Activated gamma-delta T cell treated with anti-CD3 and anti-CD28 coated beads, Interleukin-2, amount 50 U/mL, for 16 hours (primary cell): ENCODE measurements around the gene CPNE7.
"Not testable (repeated sequence)": the region's sequence is repeated elsewhere in the genome, so short reads cannot be mapped to it uniquely, and the experiment has no call there.

Source experiments
- DNase-seq: peaks from one replicate; pipeline ENCODE4 v3.0.0-alpha.2; 2020; ENCODE audit warnings: low read depth

Gene CPNE7

DNA sequence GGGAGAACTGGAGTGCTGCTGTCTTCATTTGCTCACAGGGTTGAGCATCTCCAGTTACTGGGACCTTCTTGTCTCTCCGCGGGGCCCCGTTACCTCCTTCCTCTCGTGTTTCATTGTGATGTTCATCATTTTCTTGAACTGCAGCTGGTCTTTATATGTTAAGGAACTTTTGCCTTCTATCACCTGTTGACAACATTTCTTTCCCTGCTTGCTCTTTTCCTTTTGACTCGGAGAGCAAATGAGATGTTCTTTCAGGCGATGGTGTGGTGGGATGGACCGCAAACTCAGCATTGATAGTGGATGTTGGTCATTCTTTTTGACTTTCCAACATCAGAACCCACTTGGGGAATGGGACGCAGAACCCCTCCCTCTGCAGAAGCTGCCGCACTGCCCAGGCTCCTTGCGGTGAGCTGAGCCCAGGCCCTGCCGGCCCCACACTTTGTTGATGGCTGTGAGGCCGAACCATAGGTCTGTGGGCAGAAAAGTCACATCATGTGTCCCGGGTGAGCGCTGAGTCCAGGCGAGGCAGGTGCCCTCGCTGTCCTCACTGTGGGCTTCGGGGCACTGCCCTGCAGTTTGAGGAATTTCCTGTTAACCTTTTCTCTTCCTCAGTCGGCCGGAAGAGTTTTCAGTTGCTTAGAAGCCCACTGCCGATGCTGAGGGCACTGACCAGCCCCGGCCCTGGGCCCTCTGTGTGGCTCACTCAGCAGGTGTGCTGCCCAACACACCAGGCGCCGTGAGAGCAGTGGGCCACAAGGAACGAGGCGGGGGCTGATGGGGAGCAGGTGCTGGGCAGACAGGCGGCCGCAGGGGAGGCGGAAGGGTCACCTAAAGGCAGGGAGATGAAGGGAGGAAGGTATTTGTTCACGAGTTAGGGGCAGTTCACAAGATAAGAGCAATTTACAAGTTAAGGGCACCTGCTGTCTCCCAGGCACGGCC lies 7.6 kb upstream of the CPNE7 start:
- DNase-seq, result no peak

DNA sequence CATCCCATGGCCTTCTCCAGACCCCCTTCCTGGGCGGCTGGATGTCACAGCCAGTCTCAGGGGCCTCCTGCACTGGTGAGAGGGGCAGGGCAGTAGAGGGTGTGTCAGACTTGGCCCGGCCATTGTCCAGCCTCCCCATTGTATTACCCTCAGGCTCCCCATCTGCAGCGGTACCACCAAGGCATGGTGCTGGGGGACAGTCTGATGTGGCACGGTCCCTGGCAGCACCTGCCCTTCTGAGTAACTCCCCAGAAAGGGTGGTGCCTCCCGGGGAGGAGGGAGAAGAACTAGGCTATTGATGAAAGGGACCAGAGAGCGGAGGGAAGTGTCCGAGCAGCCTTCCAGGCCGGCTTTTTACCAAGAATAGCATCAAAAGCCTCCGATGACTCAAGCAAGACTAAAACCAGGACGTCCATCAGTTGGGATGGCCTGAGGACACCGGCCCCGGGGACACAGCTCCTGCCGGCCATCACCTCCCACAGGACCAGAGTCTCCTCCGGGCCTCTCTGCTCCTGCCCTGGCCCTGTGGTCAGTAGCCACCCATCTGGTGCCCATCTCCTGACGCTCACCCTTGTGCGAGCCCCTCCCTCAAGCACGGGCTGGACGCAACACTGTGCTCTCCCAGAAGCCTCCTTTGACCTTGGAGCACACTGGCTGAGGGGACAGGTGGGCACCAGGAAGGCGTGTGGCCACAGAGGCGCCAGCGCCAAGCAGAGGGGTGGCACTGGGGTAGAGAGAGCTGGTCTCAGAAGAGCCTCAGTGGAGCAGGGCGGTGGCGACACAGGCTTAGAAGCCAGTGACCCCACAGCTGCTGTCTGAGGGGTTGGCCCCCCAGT lies 5.8 kb upstream of the CPNE7 start:
- DNase-seq, result no peak

DNA sequence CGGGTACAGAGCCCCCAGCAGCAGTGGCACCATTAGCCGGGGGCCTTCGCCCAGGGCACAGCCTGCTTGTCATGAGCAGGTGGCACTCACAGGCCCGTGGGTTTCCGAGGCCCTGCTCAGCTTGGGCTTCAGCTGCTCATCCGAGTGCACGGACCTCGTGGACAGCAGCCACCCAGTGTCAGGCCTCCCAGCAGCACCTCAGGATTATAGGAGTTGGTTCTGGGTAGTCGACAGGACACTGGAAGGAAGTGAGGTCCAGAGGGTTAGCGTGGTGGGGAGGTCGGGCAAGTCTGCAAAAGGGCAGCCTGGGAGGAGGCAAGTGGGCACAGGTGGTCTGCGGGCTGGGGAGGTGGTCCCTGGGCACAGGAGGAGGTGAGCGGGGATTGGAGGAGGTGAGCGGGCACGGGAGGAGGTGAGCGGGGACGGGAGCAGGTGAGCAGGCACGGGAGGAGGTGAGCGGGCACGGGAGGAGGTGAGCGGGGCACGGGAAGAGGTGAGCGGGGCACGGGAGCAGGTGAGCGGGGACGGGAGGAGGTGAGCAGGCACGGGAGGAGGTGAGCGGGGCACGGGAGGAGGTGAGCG lies 5.1 kb upstream of the CPNE7 start:
- DNase-seq, result no peak

DNA sequence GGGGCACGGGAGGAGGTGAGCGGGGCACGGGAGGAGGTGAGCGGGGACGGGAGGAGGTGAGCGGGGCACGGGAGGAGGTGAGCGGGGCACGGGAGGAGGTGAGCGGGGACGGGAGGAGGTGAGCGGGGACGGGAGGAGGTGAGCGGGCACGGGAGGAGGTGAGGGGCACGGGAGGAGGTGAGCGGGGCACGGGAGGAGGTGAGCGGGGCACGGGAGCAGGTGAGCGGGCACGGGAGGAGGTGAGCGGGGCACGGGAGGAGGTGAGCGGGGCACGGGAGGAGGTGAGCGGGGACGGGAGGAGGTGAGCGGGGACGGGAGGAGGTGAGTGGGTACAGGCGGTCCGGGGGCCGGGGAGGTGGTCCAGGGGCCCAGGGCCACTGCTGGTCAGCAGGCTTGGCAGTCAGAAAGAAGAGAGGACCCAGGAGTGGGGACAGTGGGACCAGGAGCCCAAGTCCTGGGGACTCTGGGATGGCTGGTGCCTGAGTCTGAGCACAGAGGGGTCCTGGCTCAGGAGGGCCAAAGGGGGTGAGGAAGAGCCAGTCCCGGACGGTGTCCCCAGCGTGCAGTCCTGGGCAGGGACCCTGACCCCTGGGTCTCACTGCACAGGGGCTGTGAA lies 4.5 kb upstream of the CPNE7 start:
- DNase-seq, result not testable (repeated sequence)

DNA sequence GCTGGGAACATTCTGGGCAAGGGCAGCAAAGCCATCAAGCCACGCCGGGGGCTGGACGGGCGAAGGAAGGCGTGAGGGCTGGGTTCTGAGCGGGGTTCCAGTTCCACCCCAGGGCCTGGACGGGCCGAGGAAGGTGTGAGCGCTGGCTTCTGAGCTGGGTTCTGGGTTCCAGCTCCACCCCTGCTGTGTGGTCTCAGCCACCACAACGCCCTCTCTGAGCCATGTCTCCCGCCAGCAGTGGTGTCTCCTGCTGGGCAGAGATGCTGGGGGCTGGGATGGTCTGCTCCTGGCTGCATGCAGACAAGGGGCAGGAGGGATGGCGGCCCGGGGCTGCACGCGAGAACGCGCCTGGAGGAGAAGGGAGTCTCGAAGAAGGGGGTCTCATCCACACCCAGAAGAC lies 3.9 kb upstream of the CPNE7 start:
- no peak for DNase-seq

DNA sequence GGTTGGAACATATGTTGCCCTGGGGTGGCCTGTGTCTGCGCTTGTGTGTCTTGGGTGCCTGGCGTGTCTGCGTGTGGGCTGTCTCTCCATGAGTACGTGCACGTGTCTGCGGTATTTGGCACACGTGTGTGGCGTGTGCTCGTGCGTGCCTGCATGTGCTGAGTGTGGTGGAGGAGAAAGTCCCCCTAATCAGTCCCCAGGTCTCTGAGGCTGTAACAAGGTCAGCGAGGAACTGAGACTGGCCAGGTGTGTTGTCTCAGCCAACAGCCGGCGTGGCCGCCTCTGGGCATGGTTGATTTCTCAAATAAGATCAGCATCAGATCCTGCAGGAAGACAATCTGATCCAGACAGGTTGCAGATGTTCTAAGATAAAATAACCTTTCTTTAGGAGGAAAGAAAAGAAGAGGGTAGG lies 3.5 kb upstream of the CPNE7 start:
- no peak for DNase-seq

DNA sequence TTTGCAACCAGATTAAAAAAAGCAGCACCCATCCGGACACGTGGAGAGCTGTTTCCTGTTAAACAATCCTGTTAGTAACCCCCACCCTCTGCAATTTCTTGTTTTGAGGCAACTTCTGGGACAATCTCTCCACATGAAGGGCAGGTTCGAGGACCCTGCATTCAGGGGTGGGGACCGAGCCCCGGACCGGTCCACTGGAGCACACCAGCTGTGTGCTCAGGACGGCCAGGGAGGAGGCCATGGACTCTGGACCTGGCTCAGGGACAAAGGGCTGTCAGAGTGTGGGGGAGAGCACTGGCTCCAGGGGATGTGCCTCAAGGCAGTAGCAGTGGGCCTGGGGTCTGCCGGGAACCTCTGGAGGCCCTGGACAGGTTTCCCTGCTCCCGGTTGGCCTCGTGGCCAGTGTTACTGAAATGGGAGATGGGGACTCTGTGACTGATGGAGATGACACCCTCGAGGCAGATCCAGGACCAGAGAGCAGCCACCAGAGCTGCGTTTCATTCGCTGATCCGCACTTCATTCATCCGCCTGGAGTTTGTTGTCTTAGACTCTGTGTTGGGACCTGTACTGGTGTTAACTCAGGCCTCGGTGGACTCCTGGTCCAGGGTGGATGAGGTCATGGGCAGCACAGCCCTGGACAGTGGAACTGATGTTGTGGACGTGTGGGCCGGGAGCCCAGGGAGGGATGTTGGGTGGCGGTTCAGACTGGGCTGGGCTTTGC lies 2.9 kb upstream of the CPNE7 start:
- no peak for DNase-seq

DNA sequence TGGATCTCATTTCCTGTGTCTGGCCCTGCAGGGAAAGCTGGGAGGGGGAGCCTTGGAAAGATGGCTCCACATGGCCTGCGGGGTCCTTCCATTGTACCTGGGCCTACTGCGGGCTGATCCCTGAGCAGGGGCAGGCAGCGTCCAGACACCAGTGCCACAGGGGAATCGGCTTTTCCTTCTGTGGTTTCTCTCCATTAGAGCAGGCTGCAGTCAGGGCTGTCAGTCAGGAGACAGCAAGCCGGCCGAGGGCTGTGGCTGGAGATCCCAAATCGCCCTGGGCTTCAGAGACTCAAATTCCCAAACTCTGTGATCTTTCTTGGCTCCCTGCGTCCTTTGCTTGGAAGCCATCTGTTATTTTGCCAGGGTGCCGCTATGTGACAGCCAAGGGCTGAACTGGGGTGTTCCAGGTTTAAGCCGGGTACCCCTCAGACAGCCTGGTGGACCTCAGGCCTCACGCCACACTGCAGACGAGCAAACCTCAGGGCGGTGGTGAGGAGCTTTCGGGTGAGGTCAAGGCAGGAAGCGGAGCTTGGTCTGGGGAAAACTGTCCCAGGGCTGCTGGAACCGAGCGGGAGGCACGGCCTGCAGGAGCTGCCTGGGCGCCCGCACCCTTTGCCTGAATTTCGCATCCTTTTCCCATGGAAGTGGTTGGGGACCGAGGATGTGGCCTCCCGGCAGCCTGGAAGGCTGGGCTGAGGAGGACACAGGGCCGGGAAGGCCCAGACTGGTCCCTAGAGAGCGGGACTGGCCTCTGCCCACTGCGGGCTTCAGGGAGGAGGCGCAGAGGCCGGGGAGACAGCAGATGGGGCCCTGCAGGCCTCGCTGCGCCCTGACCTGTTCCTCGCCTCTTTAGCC lies 1.5 kb upstream of the CPNE7 start:
- DNase-seq, result no peak

DNA sequence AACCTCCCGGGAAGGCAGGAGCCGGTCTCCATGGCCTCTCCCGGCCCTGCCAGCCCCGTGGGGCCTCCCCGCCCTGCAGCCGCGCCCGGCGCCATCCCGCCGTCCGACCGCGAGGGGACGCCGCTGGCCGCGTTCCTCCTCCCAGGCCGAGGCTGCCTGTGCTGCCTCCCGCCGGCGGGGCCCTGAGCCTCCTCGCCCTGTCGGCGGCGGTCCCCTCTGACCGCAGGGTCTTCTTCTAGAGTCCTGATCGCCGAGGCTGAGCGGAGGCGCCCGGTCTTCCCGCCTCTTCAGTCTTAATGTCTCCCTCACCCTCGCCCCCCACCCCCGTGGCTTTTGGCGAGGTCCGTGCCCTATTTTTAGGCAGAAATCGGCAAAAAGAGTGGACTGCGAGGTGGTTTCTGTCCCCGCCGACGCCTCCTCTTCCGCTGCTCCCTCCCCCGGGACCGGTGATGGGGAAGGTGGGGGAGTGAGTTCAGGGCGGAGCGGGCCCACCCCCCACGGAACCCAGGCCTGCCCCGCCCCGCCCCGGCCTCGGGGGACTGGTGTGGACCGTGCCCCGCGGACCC lies 794 bp upstream of the CPNE7 start:
- DNase-seq, result peak; percentile 45

DNA sequence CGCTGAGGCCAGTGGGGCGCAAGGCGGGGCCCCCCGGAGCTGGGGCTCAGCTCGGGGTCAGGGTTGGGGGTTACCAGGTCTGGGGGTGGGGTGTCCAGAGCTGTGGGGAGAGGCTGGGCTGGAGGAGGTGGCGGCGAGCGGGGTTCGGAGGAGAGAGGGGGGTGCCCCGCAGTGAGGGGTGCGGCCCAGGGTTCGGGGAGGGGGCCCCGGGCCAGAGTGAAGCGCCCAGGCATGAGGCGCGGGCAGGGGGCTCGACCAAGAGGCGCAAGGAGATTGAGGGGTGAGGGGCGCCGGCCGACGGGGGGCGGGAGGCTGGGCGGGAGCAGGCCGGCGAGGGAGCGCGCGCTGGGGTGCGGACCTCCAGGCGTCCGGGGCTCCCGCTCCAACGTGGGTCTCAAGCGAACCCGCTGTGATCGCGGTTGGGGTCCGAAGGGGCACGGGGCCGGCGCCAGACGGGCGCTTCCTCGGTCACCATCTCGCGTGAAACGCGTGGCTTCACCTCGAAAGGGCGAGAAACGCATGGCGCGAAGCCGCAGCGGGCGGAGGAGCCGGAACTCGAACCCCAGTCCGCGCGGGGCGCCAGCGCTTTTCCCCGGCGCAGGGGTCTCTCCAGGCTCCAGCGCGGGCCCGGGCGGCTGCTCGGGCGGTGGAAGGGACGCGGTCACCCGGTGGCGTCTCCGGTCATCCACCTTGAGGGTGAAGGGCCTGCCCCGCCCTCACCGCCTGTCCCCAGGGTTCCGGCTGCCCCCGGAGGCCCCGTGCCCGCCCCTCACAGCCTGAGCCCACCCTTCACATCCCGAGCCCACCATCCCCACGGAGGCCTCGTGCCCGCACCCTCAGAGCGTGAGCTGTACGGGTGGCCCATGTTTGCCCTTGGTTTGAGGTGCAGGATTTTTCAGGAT lies 846 bp downstream of the CPNE7 start:
- DNase-seq, result no peak

DNA sequence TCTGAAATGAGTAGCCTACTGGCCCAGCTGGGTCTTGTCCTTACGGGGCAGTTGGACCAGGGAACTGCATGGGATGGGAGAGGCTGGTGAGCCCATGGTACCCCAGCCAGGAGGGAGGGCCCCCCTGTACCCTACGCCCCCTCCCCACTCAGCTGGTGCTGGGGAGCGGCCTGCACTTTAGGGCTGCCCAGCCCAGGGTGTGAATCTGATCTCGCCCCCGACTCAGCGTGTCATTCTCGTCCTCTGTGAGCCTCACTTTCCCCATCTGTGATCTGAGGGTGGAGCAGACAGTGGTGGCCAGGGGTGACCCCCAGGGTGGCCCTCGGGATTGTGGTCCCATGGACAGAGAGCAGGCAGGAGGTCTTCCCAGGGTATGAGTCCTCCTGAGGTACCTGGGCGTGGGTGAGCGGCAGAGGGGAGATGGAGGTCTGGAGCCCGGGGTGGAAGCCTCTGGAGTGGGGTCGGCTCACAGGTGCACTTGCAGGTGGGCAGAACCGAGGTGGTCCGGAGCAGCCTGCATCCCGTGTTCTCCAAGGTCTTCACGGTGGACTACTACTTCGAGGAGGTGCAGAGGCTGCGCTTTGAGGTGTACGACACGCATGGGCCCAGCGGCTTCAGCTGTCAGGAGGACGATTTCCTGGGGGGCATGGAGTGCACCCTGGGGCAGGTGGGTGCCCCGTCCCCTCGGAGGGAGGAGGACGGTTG lies 1.6 kb downstream of the CPNE7 start:
- DNase-seq, result no peak

DNA sequence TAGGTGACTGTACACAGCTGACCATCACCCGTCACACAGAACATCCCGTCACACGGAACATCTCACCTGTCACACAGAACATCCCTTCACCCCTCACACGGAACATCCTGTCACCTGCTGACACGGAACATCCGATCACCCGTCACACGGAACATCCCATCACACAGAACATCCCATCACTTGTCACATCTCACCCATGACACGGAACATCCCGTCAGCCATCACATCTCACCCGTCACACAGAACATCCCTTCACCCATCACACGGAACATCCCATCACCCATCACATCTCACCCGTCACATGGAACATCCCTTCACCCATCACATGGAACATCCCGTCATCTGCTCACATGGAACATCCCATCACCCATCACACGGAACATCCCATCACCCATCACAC lies 3.8 kb downstream of the CPNE7 start:
- DNase-seq, result no peak

DNA sequence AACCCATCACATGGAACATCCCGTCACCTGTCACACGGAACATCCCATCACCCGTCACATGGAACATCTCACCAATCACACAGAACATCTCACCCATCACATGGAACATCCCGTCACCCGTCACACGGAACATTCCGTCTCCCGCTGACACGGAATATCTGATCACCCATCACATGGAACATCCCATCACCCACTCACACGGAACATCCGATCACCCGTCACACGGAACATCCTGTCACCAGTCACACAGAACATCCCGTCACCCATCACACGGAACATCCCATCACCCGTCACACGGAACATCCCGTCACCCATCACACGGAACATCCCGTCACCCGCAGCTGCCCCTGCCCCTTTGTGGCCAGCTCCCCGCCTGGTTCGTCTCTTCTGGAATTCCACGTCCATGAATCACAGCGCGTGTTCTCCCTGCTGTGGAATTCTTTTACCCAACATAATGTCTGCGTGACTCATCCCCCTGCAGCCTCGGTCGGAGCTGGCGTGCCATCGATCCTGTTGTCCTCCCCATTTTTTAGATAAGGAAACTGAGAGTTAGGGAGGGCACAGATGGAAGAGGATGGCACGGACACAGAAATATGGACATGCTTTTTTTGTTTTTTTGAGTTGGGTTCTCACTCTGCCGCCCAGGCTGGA lies 5.6 kb downstream of the CPNE7 start:
- no peak for DNase-seq

DNA sequence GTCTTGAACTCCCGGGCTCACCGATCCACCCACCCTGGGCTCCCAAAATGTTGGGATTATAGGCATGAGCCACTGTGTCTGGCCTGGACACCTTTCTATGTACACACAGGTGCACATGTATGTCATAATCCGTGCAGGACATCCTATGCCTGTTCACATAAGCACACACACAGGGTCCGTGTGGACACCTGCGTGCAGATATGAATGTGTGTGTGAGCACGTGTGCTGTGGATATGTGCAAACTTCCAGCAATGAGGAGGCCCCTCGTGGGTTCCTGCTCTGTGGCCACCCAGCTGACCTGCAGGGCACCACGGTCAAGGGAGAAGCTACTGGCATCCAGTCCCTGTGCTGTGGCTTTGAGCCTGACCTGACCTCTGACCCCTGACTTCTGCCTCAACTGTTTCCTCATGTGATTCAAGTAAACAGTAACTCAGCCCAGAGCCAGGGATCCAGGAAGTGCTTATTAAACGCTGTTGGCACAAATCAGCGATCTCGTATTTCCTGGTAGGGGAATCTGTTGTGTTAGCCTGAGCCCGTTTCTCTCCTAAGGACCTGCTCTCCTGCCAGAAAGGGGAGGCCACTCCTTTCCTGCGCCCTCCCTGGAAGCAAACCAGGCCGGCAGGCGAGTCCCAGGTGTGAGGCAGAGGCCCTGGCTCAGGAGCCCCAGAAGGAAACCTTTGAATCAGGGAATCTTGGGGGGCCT lies 6.5 kb downstream of the CPNE7 start:
- no peak for DNase-seq

DNA sequence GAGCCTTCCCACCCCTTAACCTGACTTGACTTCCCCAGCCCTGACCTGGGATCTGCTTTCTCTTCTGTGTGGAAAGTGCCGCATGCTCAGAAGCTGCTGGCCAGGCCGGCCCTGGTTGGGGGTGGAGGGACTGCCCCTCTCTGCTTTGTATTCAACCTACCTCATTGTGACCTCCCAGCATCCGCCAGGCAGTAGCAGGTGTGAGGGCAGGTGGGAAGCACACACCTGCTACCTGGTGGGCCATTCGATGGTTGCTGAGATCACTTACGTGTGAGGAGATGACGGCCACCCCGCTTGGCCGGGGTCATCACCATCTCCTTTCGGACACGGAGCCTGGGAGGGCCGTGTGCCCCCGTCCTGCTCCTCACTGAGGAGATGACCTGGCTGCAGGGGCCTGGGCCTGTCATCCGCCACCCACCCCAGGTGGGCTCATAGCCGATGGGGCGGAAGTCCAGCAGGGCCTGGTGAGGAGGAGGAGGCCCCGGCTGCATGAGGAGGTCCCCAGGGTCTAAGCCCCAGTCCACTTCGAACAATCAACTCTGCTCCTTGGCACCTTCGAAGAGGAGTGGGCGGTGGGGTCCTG lies 7.1 kb downstream of the CPNE7 start:
- DNase-seq, result no peak

DNA sequence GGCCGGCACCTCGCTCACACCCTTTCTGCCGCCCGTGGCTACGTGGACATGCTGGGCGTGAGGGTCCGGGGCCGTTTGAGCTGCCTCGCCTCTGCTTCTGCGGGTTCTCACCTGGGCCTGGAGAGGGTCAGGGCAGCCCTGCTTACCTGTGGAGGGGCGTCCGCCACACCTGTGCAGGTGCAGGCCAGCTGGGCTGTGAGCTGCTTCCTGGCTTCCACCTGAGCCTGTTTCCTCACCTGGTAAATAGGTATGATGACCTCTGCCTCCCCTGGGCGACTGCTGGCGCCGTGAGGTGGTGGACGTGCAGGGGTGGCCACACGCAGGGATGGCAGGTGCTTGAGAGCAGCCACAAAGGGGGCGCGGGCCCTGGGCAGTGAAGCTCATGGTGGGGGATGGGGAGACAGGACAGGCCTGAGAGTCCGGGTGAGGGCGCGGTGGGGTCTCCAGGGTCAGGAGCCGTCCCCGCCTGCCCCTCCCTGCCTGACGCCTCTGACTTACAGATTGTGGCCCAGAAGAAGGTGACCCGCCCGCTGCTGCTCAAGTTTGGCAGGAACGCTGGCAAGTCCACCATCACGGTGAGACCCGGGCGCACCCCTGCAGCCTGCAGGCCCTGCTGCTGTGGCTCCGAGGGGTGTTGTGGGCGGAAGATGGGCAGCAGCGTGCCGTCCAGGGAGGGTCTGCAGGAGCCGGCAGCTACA lies 7.8 kb downstream of the CPNE7 start:
- no peak for DNase-seq
